K562 treated with DMSO at 1 percent for 12 hours (cell line): ENCODE measurements around the gene NPIPA5. TPM values are rescaled to one million over a fixed set of nuclear protein-coding genes. Genes with fewer than 3 reads are reported as not detected.

ENCODE experiments used
- total RNA-seq: library from RNA; unstranded; fragments of 300-600 nt; gene quantifications from 2 replicates; pipeline ENCODE4 v1.2.3, GENCODE V29; 2022; ENCODE audit not compliant: insufficient read depth

The NPIPA5 gene
- total RNA-seq = 8.9 and 13.3 TPM in 2 replicates

GRCh38 chr16:15378194-15378593 lies at the start of gene NPIPA5:
TSS of gene NPIPA5 (minus strand) at chr16:15378294. CDS start at chr16:15378294, 0 bp downstream.

GRCh38 chr16:15395631-15396508 lies 17.8 kb upstream of the NPIPA5 start, which contains the start of gene MPV17L:
TSS of gene MPV17L (plus strand) at chr16:15395754. CDS start at chr16:15395898, 144 bp downstream.

Other genes with a start within 250 kb of the NPIPA5 start
- gene MPV17L, start 17.5 kb upstream of the NPIPA5 start, total RNA-seq = not detected in 2 replicates
- 0.56 and 0.61 TPM in 2 replicates for gene BMERB1, start 56.3 kb upstream of the NPIPA5 start, total RNA-seq